Heart left ventricle (tissue), 16 donors: Measurements from ENCODE around the gene PTPRN2. TPM values are rescaled to one million over a fixed set of nuclear protein-coding genes. Genes with fewer than 3 reads are reported as not detected.
"Not testable (repeated sequence)": the region's sequence is repeated elsewhere in the genome, so short reads cannot be mapped to it uniquely, and the experiment has no call there.

Source experiments
- ATAC-seq, 4 donors: fragments of 200-7000 bp; cut with Tn5 transposase; one replicate each; pipeline ENCODE4 v1.9.1; 2020 to 2022; ENCODE audit warnings: moderate library complexity in 4 of 4, mild to moderate bottlenecking in 3 of 4, moderate number of reproducible peaks in 1 of 4
- DNase-seq, 5 donors: peaks; one replicate each; pipeline ENCODE4 v3.0.0-alpha.2; 2020
- H3K27ac ChIP-seq, 12 donors: fragments of 200-600 bp; sonication (generic) in 4 of 12; one replicate each; pipeline versions ENCODE4 v1.5.0 to v1.8.0; 2016 to 2022; ENCODE audit warnings: mild to moderate bottlenecking in 2 of 12
- H3K27me3 ChIP-seq, 9 donors: fragments of 200-600 bp; sonication (generic) in 2 of 9; one replicate each; pipeline versions ENCODE4 v1.5.1 to v1.8.0; 2016 to 2022; ENCODE audit warnings: mild to moderate bottlenecking in 3 of 9
- H3K36me3 ChIP-seq, 9 donors: fragments of 200-600 bp; sonication (generic) in 2 of 9; one replicate each; pipeline versions ENCODE4 v1.5.0 to v1.8.0; 2018 to 2022; ENCODE audit warnings: mild to moderate bottlenecking in 2 of 9
- H3K4me1 ChIP-seq, 12 donors: fragments of 200-600 bp; sonication (generic) in 4 of 12; one replicate each; pipeline versions ENCODE4 v1.5.0 to v1.8.0; 2016 to 2022; ENCODE audit warnings: mild to moderate bottlenecking in 3 of 12
- H3K4me3 ChIP-seq, 12 donors: fragments of 200-600 bp; sonication (generic) in 4 of 12; one replicate each; pipeline versions ENCODE4 v1.5.0 to v1.8.0; 2017 to 2022; ENCODE audit warnings: mild to moderate bottlenecking in 9 of 12, moderate library complexity in 4 of 12
- H3K9me3 ChIP-seq, 12 donors: fragments of 200-600 bp; sonication (generic) in 4 of 12; one replicate each; pipeline versions ENCODE4 v1.5.0 to v1.8.0; 2016 to 2022; ENCODE audit warnings: mild to moderate bottlenecking in 1 of 12
- CTCF ChIP-seq, 12 donors: fragments of 200-600 bp; sonication (generic) in 4 of 12; IDR thresholded peaks; one replicate each; pipeline versions ENCODE4 v1.5.0 to v1.8.0; 2018 to 2022; ENCODE audit warnings: antibody characterized with exemption in 12 of 12, mild to moderate bottlenecking in 5 of 12
- POLR2A ChIP-seq, 2 donors: fragments of 450-650 bp; IDR thresholded peaks; one replicate each; pipeline ENCODE4 v1.6.1; 2017; ENCODE audit warnings: antibody characterized with exemption in 2 of 2, mild to moderate bottlenecking in 2 of 2, moderate library complexity in 2 of 2
- WGBS, 4 donors: extraction: QIAGEN DNeasy Blood & Tissue Kit in 2 of 4; methylation state at CpG; one replicate each; pipeline versions ENCODE4 v1.1.5 to v1.1.7; 2013 to 2018; 5-methylcytosine and 5-hydroxymethylcytosine counted together
- intact Hi-C, 10 donors: fragments of 100-400 bp; cut with DNase I; formaldehyde crosslinking; loops; one replicate each; pipeline versions ENCODE4 v1.11.1 to v1.14.2; 2022
- polyA plus RNA-seq, 2 donors: library from polyadenylated mRNA; stranded (reverse); fragments of 200-250 nt; gene quantifications; one replicate each; pipeline ENCODE4 v1.2.3, GENCODE V29; 2013
- total RNA-seq, 9 donors: library from RNA; depleted of rRNA in 2 of 9; stranded (reverse); fragments of >200 nt in 2 of 9; fragmentation: NEBNext Ultra II Directional in 3 of 9; extraction: Animal tissue kit (Norgen Biotek cat#: 25700) in 3 of 9; gene quantifications; one replicate each; pipeline versions ENCODE4 v1.1.0 to v1.2.4, GENCODE V29; 2016 to 2023
- donor health status: ischemic (EF 13 %, LVEDD 7.1; RV severe dilation, severe dysfunction).
- donor health status: healthy with polysubstance abuse.
- donor health status: DM: no; HTN: yes; CAD: no.
- donor health status: DM: no; HTN: no; CAD: no.
- donor health status: ischemic (EF 25% LVEDD 6.9; RV normal size, moderate dysfunction).
- donor health status: ischemic (EF 25% LVEDD 5.7; RV mildly dilated, moderate dysfunction).
- donor health status: healthy.
- donor health status: DM: yes; HTN: yes; CAD: no.
- donor health status: ischemic (EF 35%, LVEDD 5.7; RV mildly dilated, moderate dysfunction).
- donor health status: nonischemic (EF 11% LVEDD 7.7; RV severe dilation, severe dysfunction).
- donor health status: DM: yes; HTN: yes; CAD: no.
- donor health status: PGD.
- donor health status: ischemic (EF 29% LVEDD 5.4; RV normal size, mild dysfunction).
- donor health status: nonischemic (EF 23%, LVEDD 6.1; RV moderate dilation, normal function).

The PTPRN2 gene
- total and polyA plus RNA-seq, 11 donors: 0.61 to 2.3 (median 1.3) TPM

- TF ChIP-seq CTCF (IDR thresholded peaks at IDR 0.05) (no peak), POLR2A (IDR thresholded peaks at IDR 0.05) (no peak)
- Histone ChIP-seq H3K27me3 (peaks cover 0 to 69% (median 15%) of the 10 kb centered on the region in 9 donors), H3K27ac (no peak overlapping the region), H3K9me3 (no peaks in the 10 kb centered on the region), H3K4me3 (no peak overlapping the region), H3K36me3 (no peaks in the 10 kb centered on the region), H3K4me1 (no peaks in the 10 kb centered on the region)
- intact Hi-C loops: no loop called here
- ATAC-seq: no peak
- WGBS, 4 donors: 72 to 89% (median 83%) methylated on average over 16 to 21 of the region's 21 CpGs
- peak in 2 of 5 donors; percentile 5 for DNase-seq
Observed at GRCh38 chr7:157702311-157703023, 885.2 kb downstream of the PTPRN2 start.

GRCh38 chr7:157701395-157702180, 886.0 kb downstream of the PTPRN2 start:
- H3K9me3 ChIP-seq, intact Hi-C loops, H3K36me3 ChIP-seq, ATAC-seq, H3K4me1 ChIP-seq, H3K4me3 ChIP-seq, H3K27ac ChIP-seq: not testable (repeated sequence)
- H3K27me3 ChIP-seq: peaks cover 0 to 69% (median 13%) of the 10 kb centered on the region in 9 donors
- DNase-seq: peak in 2 of 5 donors; percentile 4 to 5
- 80 to 83% (median 82%) methylated on average over 34 of the region's 34 CpGs for WGBS, 4 donors

- intact Hi-C loops: no loop called here
- WGBS, 4 donors: 70 to 77% (median 74%) methylated on average over 19 of the region's 19 CpGs
- Histone ChIP-seq H3K4me3 (no peak overlapping the region), H3K9me3 (no peaks in the 10 kb centered on the region), H3K4me1 (no peaks in the 10 kb centered on the region), H3K27ac (no peak overlapping the region), H3K27me3 (peaks cover 0 to 70% (median 13%) of the 10 kb centered on the region in 9 donors), H3K36me3 (no peaks in the 10 kb centered on the region)
- DNase-seq (peak in 2 of 5 donors; percentile 7 to 14), ATAC-seq (no peak)
- no peak for TF ChIP-seq CTCF (IDR thresholded peaks at IDR 0.05)
- no peak for TF ChIP-seq POLR2A (IDR thresholded peaks at IDR 0.05)
Observed at GRCh38 chr7:157700231-157701005, 887.2 kb downstream of the PTPRN2 start.

GRCh38 chr7:157699357-157700013, 888.1 kb downstream of the PTPRN2 start:
- Histone ChIP-seq H3K27me3 (peaks cover 0 to 68% (median 17%) of the 10 kb centered on the region in 9 donors), H3K4me1 (no peaks in the 10 kb centered on the region), H3K4me3 (no peak overlapping the region), H3K27ac (no peak overlapping the region), H3K36me3 (no peaks in the 10 kb centered on the region), H3K9me3 (no peaks in the 10 kb centered on the region)
- intact Hi-C loops: no loop called here
- ATAC-seq (no peak), DNase-seq (peak in 1 of 5 donors; percentile 10)
- WGBS, 4 donors: 70 to 73% (median 71%) methylated on average over 14 of the region's 14 CpGs
- TF ChIP-seq CTCF (IDR thresholded peaks at IDR 0.05) (no peak), POLR2A (IDR thresholded peaks at IDR 0.05) (no peak)

- H3K4me3 ChIP-seq, DNase-seq, H3K36me3 ChIP-seq, intact Hi-C loops, ATAC-seq, H3K27ac ChIP-seq, H3K9me3 ChIP-seq: not testable (repeated sequence)
- Histone ChIP-seq H3K27me3 (peaks cover 5 to 68% (median 23%) of the 10 kb centered on the region in 9 donors), H3K4me1 (peaks cover 0 to 17% (median 0%) of the 10 kb centered on the region in 12 donors)
- WGBS, 4 donors: 70 to 89% (median 80%) methylated on average over 3 of the region's 3 CpGs
Observed at GRCh38 chr7:157697287-157697686, 890.3 kb downstream of the PTPRN2 start.

GRCh38 chr7:157695609-157696008, 892.0 kb downstream of the PTPRN2 start:
- peaks cover 5 to 71% (median 33%) of the 10 kb centered on the region in 9 donors for H3K27me3 ChIP-seq
- ATAC-seq, H3K4me3 ChIP-seq, DNase-seq, H3K9me3 ChIP-seq, H3K27ac ChIP-seq, intact Hi-C loops, H3K36me3 ChIP-seq: not testable (repeated sequence)
- H3K4me1 ChIP-seq: peaks cover 0 to 30% (median 4%) of the 10 kb centered on the region in 12 donors
- 63 to 100% (median 79%) methylated on average over 2 of the region's 2 CpGs for WGBS, 4 donors
